Gastrocnemius medialis (tissue), 4 donors: ENCODE results near the gene PXDN. TPM values are rescaled to one million over a fixed set of nuclear protein-coding genes. Genes with fewer than 3 reads are reported as not detected.
"Not testable (repeated sequence)": the region's sequence is repeated elsewhere in the genome, so short reads cannot be mapped to it uniquely, and the experiment has no call there.

Source experiments
- ATAC-seq, 2 donors: fragments of 150-250 bp; one replicate each; pipeline ENCODE4 v1.9.1; 2016
- DNase-seq, 2 donors: peaks; one replicate each; pipeline ENCODE4 v3.0.0-alpha.2; 2019
- H3K27ac ChIP-seq, 4 donors: fragments of 200-600 bp; sonication (generic); 1 replicate in 1 of 4; 2 replicates in 3 of 4; pipeline ENCODE4 v1.5.1; 2016 to 2018; ENCODE audit warnings: mild to moderate bottlenecking in 2 of 4, moderate library complexity in 1 of 4
- H3K27me3 ChIP-seq, 3 donors: fragments of 200-600 bp; sonication (generic) in 2 of 3; 1 replicate in 1 of 3; 2 replicates in 2 of 3; pipeline versions ENCODE4 v1.5.1 to v1.6.0; 2016 to 2019; ENCODE audit warnings: mild to moderate bottlenecking in 1 of 3, moderate library complexity in 1 of 3
- H3K36me3 ChIP-seq, 2 donors: fragments of 200-600 bp; sonication (generic) in 1 of 2; one replicate each; pipeline ENCODE4 v1.5.1; 2017 to 2018
- H3K4me1 ChIP-seq, 2 donors: fragments of 200-600 bp; sonication (generic) in 1 of 2; one replicate each; pipeline ENCODE4 v1.5.1; 2016 to 2017; ENCODE audit warnings: mild to moderate bottlenecking in 2 of 2
- H3K4me3 ChIP-seq, 4 donors: fragments of 200-600 bp; sonication (generic) in 3 of 4; 1 replicate in 1 of 4; 2 replicates in 3 of 4; pipeline ENCODE4 v1.5.1; 2016 to 2019; ENCODE audit warnings: mild to moderate bottlenecking in 2 of 4
- H3K9me3 ChIP-seq, 3 donors: fragments of 200-600 bp; sonication (generic) in 2 of 3; 1 replicate in 1 of 3; 2 replicates in 2 of 3; pipeline ENCODE4 v1.5.1; 2016 to 2019
- CTCF ChIP-seq, 5 experiments: fragments of 450-650 bp in 3 of 5; fragments of 200-600 bp in 2 of 5; sonication (generic) in 2 of 5; IDR thresholded peaks in 4 of 5; conservative IDR thresholded peaks in 1 of 5; 1 replicate in 4 of 5; 2 replicates in 1 of 5; pipeline ENCODE4 v1.5.1; 2016 to 2019; ENCODE audit warnings: antibody characterized with exemption in 5 of 5, mild to moderate bottlenecking in 3 of 5, moderate library complexity in 3 of 5
- POLR2A ChIP-seq, 2 donors: fragments of 450-650 bp; IDR thresholded peaks; one replicate each; pipeline ENCODE4 v1.6.1; 2017; ENCODE audit warnings: antibody characterized with exemption in 2 of 2, mild to moderate bottlenecking in 2 of 2, moderate library complexity in 2 of 2
- in situ Hi-C, 4 donors: fragments of 200-750 bp; cut with MboI; loops; one replicate each; pipeline versions ENCODE4 v1.15.0 to v1.8.0; 2017; ENCODE audit warnings: low sequenced_read_pairs in 4 of 4
- intact Hi-C: fragments of 100-400 bp; cut with DNase I; formaldehyde crosslinking; loops from one replicate; pipeline ENCODE4 v1.15.1; 2023; ENCODE audit warnings: low total_unique reads
- total RNA-seq, 4 donors: library from RNA; depleted of rRNA; stranded (reverse); fragments of >200 nt; gene quantifications; one replicate each; pipeline versions ENCODE4 v1.1.0 to v1.2.3, GENCODE V29; 2016

The PXDN gene
- total RNA-seq, 4 donors from 2014 or later: 7.8 to 13.4 (median 10.3) TPM

- Histone ChIP-seq H3K36me3 (no peaks in the 10 kb centered on the region), H3K27me3 (peaks cover 0 to 3% (median 0%) of the 10 kb centered on the region in 3 donors), H3K27ac (no peak overlapping the region), H3K9me3 (no peaks in the 10 kb centered on the region), H3K4me1 (no peaks in the 10 kb centered on the region), H3K4me3 (no peak overlapping the region)
- intact Hi-C loops: no loop called here
- ATAC-seq (no peak), DNase-seq (no peak)
- no peak for TF ChIP-seq POLR2A (IDR thresholded peaks at IDR 0.05)
- no peak for TF ChIP-seq CTCF (IDR thresholded peaks at IDR 0.05 in 4 of 5, conservative IDR thresholded peaks at IDR 0.05 in 1 of 5)
- in situ Hi-C loops: no loop called here
These were observed 14.7 kb upstream of the PXDN start for GRCh38 chr2:1758774-1759610.

GRCh38 chr2:1758171-1758570, 13.9 kb upstream of the PXDN start:
- DNase-seq (no peak), ATAC-seq (no peak)
- Histone ChIP-seq H3K36me3 (no peaks in the 10 kb centered on the region), H3K9me3 (no peaks in the 10 kb centered on the region), H3K4me3 (no peak overlapping the region), H3K27ac (no peak overlapping the region), H3K27me3 (peaks cover 0 to 3% (median 0%) of the 10 kb centered on the region in 3 donors), H3K4me1 (no peaks in the 10 kb centered on the region)
- in situ Hi-C loops: no loop called here
- intact Hi-C loops: no loop called here
- TF ChIP-seq POLR2A (IDR thresholded peaks at IDR 0.05) (no peak), CTCF (IDR thresholded peaks at IDR 0.05 in 4 of 5, conservative IDR thresholded peaks at IDR 0.05 in 1 of 5) (no peak)

GRCh38 chr2:1757567-1757966, 13.3 kb upstream of the PXDN start:
- TF ChIP-seq POLR2A (IDR thresholded peaks at IDR 0.05): no peak
- no peak for TF ChIP-seq CTCF (IDR thresholded peaks at IDR 0.05 in 4 of 5, conservative IDR thresholded peaks at IDR 0.05 in 1 of 5)
- intact Hi-C loops (no loop called here), in situ Hi-C loops (no loop called here)

GRCh38 chr2:1757146-1757545, 12.8 kb upstream of the PXDN start:
- DNase-seq, H3K27me3 ChIP-seq, ATAC-seq, H3K9me3 ChIP-seq, intact Hi-C loops, in situ Hi-C loops, H3K27ac ChIP-seq, H3K36me3 ChIP-seq, H3K4me1 ChIP-seq, H3K4me3 ChIP-seq: not testable (repeated sequence)

More at GRCh38 chr2:1757567-1757966, 13.3 kb upstream of the PXDN start:
- H3K4me1 ChIP-seq: no peaks in the 10 kb centered on the region
- H3K27ac ChIP-seq: no peak overlapping the region
- H3K4me3 ChIP-seq: no peak overlapping the region
- H3K36me3 ChIP-seq: no peaks in the 10 kb centered on the region
- H3K27me3 ChIP-seq: peaks cover 0 to 3% (median 0%) of the 10 kb centered on the region in 3 donors
- DNase-seq: no peak
- no peaks in the 10 kb centered on the region for H3K9me3 ChIP-seq
- ATAC-seq: no peak

GRCh38 chr2:1756456-1756855, 12.1 kb upstream of the PXDN start:
- no peak for TF ChIP-seq CTCF (IDR thresholded peaks at IDR 0.05 in 4 of 5, conservative IDR thresholded peaks at IDR 0.05 in 1 of 5)
- TF ChIP-seq POLR2A (IDR thresholded peaks at IDR 0.05): no peak
- H3K4me3 ChIP-seq: no peak overlapping the region
- H3K27ac ChIP-seq: no peak overlapping the region
- in situ Hi-C loops (no loop called here), intact Hi-C loops (no loop called here)
- H3K36me3 ChIP-seq: no peaks in the 10 kb centered on the region
- ATAC-seq (no peak), DNase-seq (no peak)
- H3K4me1 ChIP-seq: no peaks in the 10 kb centered on the region
- H3K9me3 ChIP-seq: no peaks in the 10 kb centered on the region
- H3K27me3 ChIP-seq: peaks cover 0 to 10% (median 3%) of the 10 kb centered on the region in 3 donors
